Upper lobe of left lung (tissue), 6 donors: Measurements from ENCODE around the gene SDS. TPM values are rescaled to one million over a fixed set of nuclear protein-coding genes. Genes with fewer than 3 reads are reported as not detected.

Experiments used
- ATAC-seq, 2 donors: fragments of 200-7000 bp; cut with Tn5 transposase; one replicate each; pipeline ENCODE4 v1.9.1; 2022; ENCODE audit warnings: mild to moderate bottlenecking in 2 of 2, moderate library complexity in 2 of 2; ENCODE audit not compliant: low FRiP score in 2 of 2
- DNase-seq, 2 donors: peaks; one replicate each; pipeline ENCODE4 v3.0.0-alpha.2; 2019 to 2020
- H3K27ac ChIP-seq, 4 donors: fragments of 200-600 bp; sonication (generic); one replicate each; pipeline ENCODE4 v1.5.1; 2016 to 2019
- H3K27me3 ChIP-seq, 4 donors: fragments of 200-600 bp; sonication (generic); one replicate each; pipeline ENCODE4 v1.5.1; 2017 to 2019
- H3K36me3 ChIP-seq, 4 donors: fragments of 200-600 bp; sonication (generic); one replicate each; pipeline ENCODE4 v1.5.1; 2016 to 2019
- H3K4me1 ChIP-seq, 4 donors: fragments of 200-600 bp; sonication (generic); one replicate each; pipeline ENCODE4 v1.5.1; 2018 to 2019
- H3K4me3 ChIP-seq, 4 donors: fragments of 200-600 bp; sonication (generic); one replicate each; pipeline ENCODE4 v1.5.1; 2017 to 2019; ENCODE audit warnings: mild to moderate bottlenecking in 2 of 4, moderate library complexity in 1 of 4
- H3K9me3 ChIP-seq, 4 donors: fragments of 200-600 bp; sonication (generic); one replicate each; pipeline ENCODE4 v1.5.1; 2018 to 2019
- CTCF ChIP-seq, 6 experiments: fragments of 450-650 bp in 4 of 6; fragments of 200-600 bp in 2 of 6; sonication (generic) in 2 of 6; IDR thresholded peaks; one replicate each; pipeline ENCODE4 v1.5.1; 2016 to 2019; ENCODE audit warnings: antibody characterized with exemption in 6 of 6
- EP300 ChIP-seq, 4 donors: sonication (generic); formaldehyde crosslinking; IDR thresholded peaks; one replicate each; pipeline ENCODE4 v1.5.1; 2017; ENCODE audit warnings: antibody characterized with exemption in 4 of 4, control low read depth in 2 of 4
- POLR2A ChIP-seq, 4 donors: fragments of 450-650 bp; IDR thresholded peaks; one replicate each; pipeline ENCODE4 v1.5.1; 2016 to 2017; ENCODE audit warnings: antibody characterized with exemption in 4 of 4, mild to moderate bottlenecking in 2 of 4
- POLR2AphosphoS5 ChIP-seq, 2 donors: sonication (generic); formaldehyde crosslinking; IDR thresholded peaks; one replicate each; pipeline ENCODE4 v1.5.1; 2017; ENCODE audit warnings: antibody characterized with exemption in 2 of 2
- WGBS, 2 donors: methylation state at CpG; one replicate each; pipeline ENCODE4 v1.1.5; 2017 to 2018; 5-methylcytosine and 5-hydroxymethylcytosine counted together
- total RNA-seq, 6 donors: library from RNA; depleted of rRNA in 4 of 6; stranded (reverse); fragments of >200 nt in 4 of 6; gene quantifications; one replicate each; pipeline versions ENCODE4 v1.1.0 to v1.2.1, GENCODE V29; 2016 to 2021
- donor health status: DM: no; HTN: no; CAD: no; lungs with moderate emphysema.
- donor health status: DM: no; HTN: yes; CAD: no; lungs with severe emphysema.

Gene SDS
- total RNA-seq, 6 donors from 2014 or later = 1.00 to 4.0 (median 2.4) TPM

DNA sequence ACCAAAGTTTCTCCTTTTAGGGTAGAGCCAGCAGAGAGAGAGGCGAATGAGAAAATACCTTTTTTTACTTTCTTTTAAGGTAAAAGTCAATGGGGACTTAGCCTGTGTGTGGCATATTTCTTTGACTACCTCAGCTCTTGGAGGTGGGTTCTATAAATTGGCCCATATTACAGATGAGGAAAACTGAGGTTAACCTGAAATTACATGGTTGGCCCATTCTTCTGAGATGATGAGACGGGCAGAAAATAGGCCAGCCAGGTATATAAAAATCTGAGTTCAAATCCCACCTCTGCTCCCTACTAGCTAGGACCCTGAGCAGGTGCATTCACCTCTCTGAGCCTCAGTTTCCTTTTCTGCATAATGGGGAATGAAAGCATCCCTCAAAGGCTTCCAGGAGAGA is 45.6 kb upstream of the SDS start:
- H3K4me1 ChIP-seq = no peaks in the 10 kb centered on the region
- no peaks in the 10 kb centered on the region for H3K36me3 ChIP-seq
- no peaks in the 10 kb centered on the region for H3K9me3 ChIP-seq
- H3K27me3 ChIP-seq = no peaks in the 10 kb centered on the region
- DNase-seq (no peak), ATAC-seq (no peak)
- no peak overlapping the region for H3K4me3 ChIP-seq
- TF ChIP-seq POLR2AphosphoS5 (IDR thresholded peaks at IDR 0.05) (no peak), POLR2A (IDR thresholded peaks at IDR 0.05) (no peak), CTCF (IDR thresholded peaks at IDR 0.05) (no peak), EP300 (IDR thresholded peaks at IDR 0.05) (no peak)
- WGBS, 2 donors = 91 to 92% methylated on average over 2 of the region's 2 CpGs
- H3K27ac ChIP-seq = no peak overlapping the region

DNA sequence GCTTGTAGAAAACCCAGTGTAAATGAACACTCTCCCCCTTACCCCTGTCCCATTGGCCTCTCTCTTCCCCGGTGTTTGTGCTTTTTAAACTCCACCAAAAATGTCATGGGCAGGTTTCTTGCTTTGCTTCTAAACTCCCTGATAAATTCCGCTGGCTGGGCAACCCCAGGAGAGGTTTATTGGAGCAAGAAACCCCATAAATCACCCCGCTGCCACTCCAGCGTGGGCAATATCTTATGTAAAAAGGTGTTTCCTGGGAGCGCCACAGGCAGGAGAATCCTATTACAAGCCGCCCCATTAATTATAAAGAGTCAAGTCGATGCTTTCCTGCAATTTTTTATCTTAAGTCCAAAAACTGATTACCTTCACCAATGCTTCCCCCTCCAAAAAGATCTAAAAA is 45.2 kb upstream of the SDS start:
- 44 to 53% methylated on average over 7 of the region's 7 CpGs for WGBS, 2 donors

GRCh38 chr12:113445544-113446171 is 42.0 kb upstream of the SDS start:
- WGBS, 2 donors = 79% methylated on average over 6 of the region's 6 CpGs
- Histone ChIP-seq H3K9me3 (no peaks in the 10 kb centered on the region), H3K36me3 (no peaks in the 10 kb centered on the region), H3K4me1 (no peaks in the 10 kb centered on the region), H3K27ac (no peak overlapping the region), H3K27me3 (no peaks in the 10 kb centered on the region), H3K4me3 (no peak overlapping the region)
- ATAC-seq = peak in 1 of 2 donors; percentile 45
- no peak for TF ChIP-seq POLR2AphosphoS5 (IDR thresholded peaks at IDR 0.05)
- no peak for DNase-seq

More for the DNA sequence above, 45.2 kb upstream of the SDS start:
- H3K36me3 ChIP-seq = no peaks in the 10 kb centered on the region
- TF ChIP-seq CTCF (IDR thresholded peaks at IDR 0.05) (no peak), EP300 (IDR thresholded peaks at IDR 0.05) (no peak), POLR2A (IDR thresholded peaks at IDR 0.05) (no peak), POLR2AphosphoS5 (IDR thresholded peaks at IDR 0.05) (no peak)
- no peak for DNase-seq
- no peaks in the 10 kb centered on the region for H3K27me3 ChIP-seq
- H3K4me3 ChIP-seq = no peak overlapping the region
- no peak for ATAC-seq
- H3K4me1 ChIP-seq = no peaks in the 10 kb centered on the region
- H3K27ac ChIP-seq = no peak overlapping the region
- H3K9me3 ChIP-seq = no peaks in the 10 kb centered on the region

DNA sequence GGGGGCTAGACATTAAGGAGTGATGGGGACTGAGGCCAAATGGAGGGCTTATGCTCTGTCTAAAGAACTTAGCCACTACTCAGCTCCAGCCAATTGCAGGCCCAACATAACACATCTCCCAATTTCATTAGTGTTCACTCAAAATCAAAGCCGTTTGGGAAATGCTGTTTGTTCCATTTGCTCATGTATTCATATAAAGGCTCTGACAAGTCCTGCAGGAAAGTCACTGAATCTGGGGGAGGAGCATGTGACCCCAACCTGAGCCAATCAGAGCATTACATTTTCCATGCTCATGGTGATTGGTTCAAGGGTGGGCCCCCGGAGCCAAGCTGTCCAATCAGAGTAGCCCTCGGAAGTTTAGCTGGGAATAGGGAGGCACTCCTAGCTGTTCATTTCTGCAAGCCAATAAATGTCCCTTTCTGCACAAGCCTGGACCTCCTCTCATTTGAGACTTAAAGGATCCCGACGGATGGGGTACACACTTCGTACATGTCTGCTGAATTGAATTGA is 39.4 kb upstream of the SDS start:
- no peak for DNase-seq
- H3K27me3 ChIP-seq = no peaks in the 10 kb centered on the region
- no peaks in the 10 kb centered on the region for H3K36me3 ChIP-seq
- WGBS, 2 donors = 79 to 83% methylated on average over 5 to 6 of the region's 6 CpGs
- no peaks in the 10 kb centered on the region for H3K4me1 ChIP-seq
- no peaks in the 10 kb centered on the region for H3K9me3 ChIP-seq
- TF ChIP-seq CTCF (IDR thresholded peaks at IDR 0.05) = no peak
- no peak for TF ChIP-seq EP300 (IDR thresholded peaks at IDR 0.05)
- TF ChIP-seq POLR2AphosphoS5 (IDR thresholded peaks at IDR 0.05) = no peak
- no peak overlapping the region for H3K27ac ChIP-seq
- H3K4me3 ChIP-seq = no peak overlapping the region
- ATAC-seq = no peak

DNA sequence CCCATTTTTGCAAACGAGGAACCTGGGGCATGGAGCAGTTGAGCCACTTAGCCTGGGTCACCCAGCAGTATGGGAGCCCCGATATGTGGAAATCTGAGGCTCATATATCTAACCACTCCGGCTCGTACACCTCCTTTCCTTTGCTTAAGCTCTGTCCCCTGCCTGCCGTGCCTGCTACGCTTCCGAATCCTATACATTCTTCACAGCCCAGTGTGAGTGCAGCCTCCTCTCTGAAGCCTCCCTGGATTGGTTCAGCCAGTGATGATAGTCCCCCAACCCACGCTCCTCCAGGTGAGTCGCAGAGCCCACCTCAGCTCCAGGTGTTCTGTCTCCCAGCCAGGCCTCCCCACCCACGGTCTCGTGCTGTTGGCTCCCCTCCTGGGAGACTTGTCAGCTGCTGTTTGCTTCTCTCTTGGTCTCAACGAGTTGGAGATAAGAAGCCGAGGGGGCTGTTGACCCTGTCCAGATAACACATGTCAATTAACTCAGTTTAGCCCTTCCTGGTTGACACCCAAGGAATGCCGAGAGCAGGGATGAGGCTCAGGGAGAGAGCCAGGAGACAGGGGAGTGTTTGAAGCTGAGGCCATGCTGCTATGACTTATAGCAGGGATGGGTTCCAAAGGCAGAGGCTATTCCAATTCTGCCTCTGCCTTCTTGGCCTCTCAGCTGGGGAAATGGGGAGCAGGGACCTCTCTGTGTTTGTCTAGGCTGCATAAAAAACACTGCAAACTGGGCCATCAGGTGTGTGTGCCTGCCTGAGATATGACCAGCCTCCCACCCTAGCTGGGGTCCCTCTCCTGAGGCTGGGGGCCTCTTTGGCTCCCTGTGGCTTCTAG is 37.5 kb upstream of the SDS start:
- Histone ChIP-seq H3K27ac (no peak overlapping the region), H3K4me1 (no peaks in the 10 kb centered on the region), H3K9me3 (no peaks in the 10 kb centered on the region), H3K4me3 (no peak overlapping the region), H3K36me3 (no peaks in the 10 kb centered on the region), H3K27me3 (no peaks in the 10 kb centered on the region)
- WGBS, 2 donors = 42 to 49% methylated on average over 14 of the region's 14 CpGs
- DNase-seq (no peak), ATAC-seq (peak in 1 of 2 donors; percentile 7)
- TF ChIP-seq POLR2AphosphoS5 (IDR thresholded peaks at IDR 0.05) = no peak
